Astrocyte (in vitro differentiated cells and primary cell): Measurements from ENCODE around the gene DACT2. TPM values are rescaled to one million over a fixed set of nuclear protein-coding genes. Genes with fewer than 3 reads are reported as not detected.

Experiments used
- DNase-seq: peaks from one replicate; pipeline ENCODE4 v3.0.0-alpha.2; 2010; ENCODE audit warnings: low read depth
- FAIRE-seq: peaks from 2 replicates; lab custom pipeline; 2011; peaks lifted over from hg19 to GRCh38; lab: Jason Lieb, UNC
- H2AFZ ChIP-seq: 2 replicates; pipeline ENCODE4 v1.6.0; 2012; ENCODE audit warnings: low read depth, low read length, inconsistent platforms
- H3K27ac ChIP-seq: 2 replicates; pipeline ENCODE4 v1.5.1; 2011; ENCODE audit warnings: low read depth, low read length, inconsistent platforms
- H3K27me3 ChIP-seq: 2 replicates; pipeline ENCODE4 v1.6.0; 2011; ENCODE audit warnings: low read length, inconsistent platforms; ENCODE audit not compliant: insufficient read depth
- H3K36me3 ChIP-seq: 2 replicates; pipeline ENCODE4 v1.5.1; 2011; ENCODE audit warnings: low read length, inconsistent platforms; ENCODE audit not compliant: insufficient read depth
- H3K4me1 ChIP-seq: 2 replicates; pipeline ENCODE4 v1.5.1; 2011; ENCODE audit warnings: low read length, inconsistent platforms; ENCODE audit not compliant: insufficient read depth
- H3K4me2 ChIP-seq: 2 replicates; pipeline ENCODE4 v1.6.0; 2012; ENCODE audit warnings: low read length, inconsistent platforms
- H3K4me3 ChIP-seq: 2 replicates; pipeline ENCODE4 v1.5.1; 2011; ENCODE audit warnings: low read depth, mild to moderate bottlenecking, low read length, inconsistent platforms; ENCODE audit not compliant: insufficient read depth
- H3K79me2 ChIP-seq: 2 replicates; pipeline ENCODE4 v1.6.0; 2012; ENCODE audit warnings: mild to moderate bottlenecking, low read length, inconsistent platforms; ENCODE audit not compliant: insufficient read depth
- H3K9ac ChIP-seq: 2 replicates; pipeline ENCODE4 v1.6.0; 2012; ENCODE audit warnings: mild to moderate bottlenecking, low read length, inconsistent platforms
- H3K9me3 ChIP-seq: 2 replicates; pipeline ENCODE4 v1.5.1; 2012; ENCODE audit warnings: low read depth, mild to moderate bottlenecking, low read length, inconsistent platforms; ENCODE audit not compliant: insufficient read depth
- H4K20me1 ChIP-seq: 2 replicates; pipeline ENCODE4 v1.6.0; 2012; ENCODE audit warnings: low read length, inconsistent platforms; ENCODE audit not compliant: insufficient read depth
- H3K27ac Mint-ChIP-seq: one replicate; pipeline ENCODE4 v1.8.0; 2021; ENCODE audit warnings: mild to moderate bottlenecking, mixed read lengths; ENCODE audit not compliant: unreplicated experiment
- H3K27me3 Mint-ChIP-seq: one replicate; pipeline ENCODE4 v1.8.0; 2021; ENCODE audit warnings: low read depth, mixed read lengths; ENCODE audit not compliant: unreplicated experiment
- H3K36me3 Mint-ChIP-seq: one replicate; pipeline ENCODE4 v1.8.0; 2021; ENCODE audit warnings: low read depth, mixed read lengths; ENCODE audit not compliant: unreplicated experiment
- H3K4me1 Mint-ChIP-seq: one replicate; pipeline ENCODE4 v1.8.0; 2021; ENCODE audit warnings: low read depth, mixed read lengths; ENCODE audit not compliant: unreplicated experiment
- H3K4me3 Mint-ChIP-seq: one replicate; pipeline ENCODE4 v1.8.0; 2021; ENCODE audit warnings: mild to moderate bottlenecking, moderate library complexity, mixed read lengths; ENCODE audit not compliant: unreplicated experiment
- H3K9me3 Mint-ChIP-seq: one replicate; pipeline ENCODE4 v1.8.0; 2021; ENCODE audit warnings: mild to moderate bottlenecking, mixed read lengths; ENCODE audit not compliant: unreplicated experiment
- EZH2 ChIP-seq: IDR thresholded peaks from 2 replicates; pipeline ENCODE4 v1.6.1; 2012; ENCODE audit warnings: mild to moderate bottlenecking, low read length, inconsistent platforms; ENCODE audit not compliant: insufficient read depth
- total RNA-seq: library from RNA; stranded (reverse); gene quantifications from 2 replicates; pipeline ENCODE4 v1.2.1, GENCODE V29; 2021
- TF ChIP-seq, protein P1 (sequence below): IDR thresholded peaks from 2 replicates; pipeline ENCODE4 v1.5.1; 2011; ENCODE audit warnings: low read depth, mild to moderate bottlenecking, inconsistent platforms, low read length, moderate library complexity; ENCODE audit not compliant: insufficient read depth

Gene DACT2
- total RNA-seq, 1 donor from 2014 or later, result 0.20 TPM

DNA sequence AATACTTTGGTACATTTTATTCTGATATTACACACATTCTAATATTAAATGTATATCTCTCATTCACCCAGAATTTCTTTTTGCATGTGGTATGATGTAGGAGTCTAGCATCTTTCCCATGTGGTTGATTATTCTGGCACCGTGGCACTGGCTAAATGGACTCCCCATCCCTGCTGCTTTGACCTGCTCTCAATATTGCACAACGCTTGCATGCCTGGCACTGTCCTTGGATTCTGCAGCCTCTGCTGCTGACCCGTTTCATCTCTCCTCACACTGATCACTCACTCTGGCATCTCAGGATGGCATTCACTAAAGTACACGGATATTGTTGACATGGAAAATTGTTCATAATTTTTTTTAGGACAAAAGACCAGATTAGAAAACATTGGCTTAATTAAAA is 11.5 kb upstream of the DACT2 start:
- TF ChIP-seq, protein P1, sequence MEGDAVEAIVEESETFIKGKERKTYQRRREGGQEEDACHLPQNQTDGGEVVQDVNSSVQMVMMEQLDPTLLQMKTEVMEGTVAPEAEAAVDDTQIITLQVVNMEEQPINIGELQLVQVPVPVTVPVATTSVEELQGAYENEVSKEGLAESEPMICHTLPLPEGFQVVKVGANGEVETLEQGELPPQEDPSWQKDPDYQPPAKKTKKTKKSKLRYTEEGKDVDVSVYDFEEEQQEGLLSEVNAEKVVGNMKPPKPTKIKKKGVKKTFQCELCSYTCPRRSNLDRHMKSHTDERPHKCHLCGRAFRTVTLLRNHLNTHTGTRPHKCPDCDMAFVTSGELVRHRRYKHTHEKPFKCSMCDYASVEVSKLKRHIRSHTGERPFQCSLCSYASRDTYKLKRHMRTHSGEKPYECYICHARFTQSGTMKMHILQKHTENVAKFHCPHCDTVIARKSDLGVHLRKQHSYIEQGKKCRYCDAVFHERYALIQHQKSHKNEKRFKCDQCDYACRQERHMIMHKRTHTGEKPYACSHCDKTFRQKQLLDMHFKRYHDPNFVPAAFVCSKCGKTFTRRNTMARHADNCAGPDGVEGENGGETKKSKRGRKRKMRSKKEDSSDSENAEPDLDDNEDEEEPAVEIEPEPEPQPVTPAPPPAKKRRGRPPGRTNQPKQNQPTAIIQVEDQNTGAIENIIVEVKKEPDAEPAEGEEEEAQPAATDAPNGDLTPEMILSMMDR, result no peak
- TF ChIP-seq EZH2, result no peak
- H3K4me3 ChIP-seq, result no peak overlapping the region
- H3K79me2 ChIP-seq, result no peaks in the 10 kb centered on the region
- H3K9ac ChIP-seq, result no peak overlapping the region
- no peaks in the 10 kb centered on the region for H3K9me3 ChIP-seq
- Mint-ChIP-seq H3K36me3 (no peaks in the 10 kb centered on the region), H3K4me3 (no peak overlapping the region), H3K4me1 (peaks cover 6% of the 10 kb centered on the region), H3K9me3 (peaks cover 2% of the 10 kb centered on the region), H3K27ac (no peak overlapping the region), H3K27me3 (peaks cover 16% of the 10 kb centered on the region)
- H4K20me1 ChIP-seq, result no peaks in the 10 kb centered on the region
- no peak for DNase-seq
- peaks cover 2% of the 10 kb centered on the region for H3K27me3 ChIP-seq
- no peaks in the 10 kb centered on the region for H3K36me3 ChIP-seq
- H3K27ac ChIP-seq, result no peak overlapping the region
- no peak overlapping the region for H2AFZ ChIP-seq
- no peak for FAIRE-seq
- H3K4me1 ChIP-seq, result no peaks in the 10 kb centered on the region
- H3K4me2 ChIP-seq, result no peak overlapping the region

- TF ChIP-seq, protein P1, result no peak
- TF ChIP-seq EZH2, result no peak
- Histone ChIP-seq H3K4me3 (no peak overlapping the region), H2AFZ (no peak overlapping the region), H3K4me1 (no peaks in the 10 kb centered on the region), H3K27me3 (peaks cover 2% of the 10 kb centered on the region), H3K4me2 (no peak overlapping the region), H4K20me1 (no peaks in the 10 kb centered on the region), H3K36me3 (no peaks in the 10 kb centered on the region), H3K79me2 (no peaks in the 10 kb centered on the region), H3K9me3 (no peaks in the 10 kb centered on the region), H3K27ac (no peak overlapping the region), H3K9ac (no peak overlapping the region)
- no peak for FAIRE-seq
- Mint-ChIP-seq H3K4me3 (no peak overlapping the region), H3K27me3 (peaks cover 16% of the 10 kb centered on the region), H3K4me1 (peaks cover 6% of the 10 kb centered on the region), H3K36me3 (no peaks in the 10 kb centered on the region), H3K9me3 (peaks cover 2% of the 10 kb centered on the region), H3K27ac (no peak overlapping the region)
- DNase-seq, result no peak
Measured at GRCh38 chr6:168330403-168330802, 10.8 kb upstream of the DACT2 start.

GRCh38 chr6:168328086-168328485 is 8.5 kb upstream of the DACT2 start:
- Histone ChIP-seq H3K4me1 (no peaks in the 10 kb centered on the region), H2AFZ (no peak overlapping the region), H3K4me2 (no peak overlapping the region), H4K20me1 (no peaks in the 10 kb centered on the region), H3K36me3 (no peaks in the 10 kb centered on the region), H3K9me3 (no peaks in the 10 kb centered on the region), H3K27ac (no peak overlapping the region), H3K4me3 (no peak overlapping the region), H3K27me3 (peaks cover 2% of the 10 kb centered on the region), H3K79me2 (no peaks in the 10 kb centered on the region), H3K9ac (no peak overlapping the region)
- no peaks in the 10 kb centered on the region for H3K9me3 Mint-ChIP-seq
- H3K4me1 Mint-ChIP-seq, result peaks cover 6% of the 10 kb centered on the region
- no peaks in the 10 kb centered on the region for H3K36me3 Mint-ChIP-seq
- no peak overlapping the region for H3K4me3 Mint-ChIP-seq
- H3K27ac Mint-ChIP-seq, result no peak overlapping the region
- peaks cover 11% of the 10 kb centered on the region for H3K27me3 Mint-ChIP-seq
- TF ChIP-seq, protein P1, result no peak
- no peak for TF ChIP-seq EZH2
- no peak for FAIRE-seq
- DNase-seq, result no peak
